NCI-H460 (cell line): ENCODE results near the gene CYYR1. TPM values are rescaled to one million over a fixed set of nuclear protein-coding genes. Genes with fewer than 3 reads are reported as not detected.
A peak's percentile ranks its signal among the peaks of the same experiment; 100 is the strongest.
"Not testable (repeated sequence)": the region's sequence is repeated elsewhere in the genome, so short reads cannot be mapped to it uniquely, and the experiment has no call there.

Source experiments
- DNase-seq: peaks from one replicate; pipeline ENCODE4 v3.0.0-alpha.2; 2016; ENCODE audit warnings: low read depth; ENCODE audit errors: extremely low read depth
- total RNA-seq: library from RNA; depleted of rRNA; stranded (reverse); fragments of >200 nt; shearing (Covaris generic); gene quantifications from 2 replicates; pipeline ENCODE4 v1.2.3, GENCODE V29; 2014

The CYYR1 gene
- total RNA-seq, 1 experiment from 2014 or later = 0.05 TPM

DNA sequence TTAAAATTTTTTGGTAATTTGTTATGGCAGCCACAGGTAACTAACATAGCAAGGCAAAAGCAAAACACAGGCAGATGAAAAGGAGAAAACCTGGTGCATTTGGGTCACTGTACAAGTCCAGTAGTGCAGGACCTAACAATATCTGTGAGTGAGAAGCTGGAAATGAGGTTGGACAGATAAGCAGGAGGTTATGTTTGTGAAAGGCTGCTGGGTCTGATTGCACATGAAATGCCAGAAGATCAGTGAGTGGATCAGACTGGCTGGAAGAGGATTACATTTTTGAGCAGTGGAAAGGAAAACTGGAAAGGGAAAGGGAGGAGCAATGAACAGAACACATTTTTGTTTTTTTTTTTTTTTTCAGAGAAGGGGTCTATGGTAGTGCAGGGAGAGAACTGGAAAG lies 73.6 kb downstream of the CYYR1 start:
- no peak for DNase-seq

DNA sequence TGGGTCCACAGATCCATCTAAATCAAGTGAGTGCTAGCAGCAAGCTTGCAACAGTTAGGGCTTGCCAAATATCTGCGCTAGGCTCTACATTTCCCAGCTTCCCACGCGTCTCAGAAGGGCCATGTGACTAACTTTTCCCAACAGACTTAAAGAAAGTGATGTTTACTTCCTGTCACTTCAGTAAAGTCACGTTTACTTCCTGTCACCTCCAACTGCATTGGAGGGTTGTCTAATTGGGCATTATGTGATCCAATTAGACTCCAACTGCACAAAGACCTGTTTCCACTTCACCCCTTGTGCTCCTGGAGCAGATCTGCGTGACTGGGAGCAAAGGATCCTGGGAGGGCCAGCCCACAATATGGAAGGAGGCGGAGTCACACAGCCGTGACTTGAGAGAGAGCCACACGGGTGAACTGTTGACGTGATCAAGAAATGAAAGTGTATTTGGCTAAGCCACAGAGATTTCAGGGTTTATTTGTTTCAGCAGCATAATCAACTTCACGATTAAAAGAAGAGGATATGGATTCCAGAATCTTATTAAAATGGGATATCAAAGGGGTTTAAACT lies 77.7 kb downstream of the CYYR1 start:
- no peak for DNase-seq

GRCh38 chr21:26491663-26492062 lies 81.4 kb downstream of the CYYR1 start:
- DNase-seq = no peak

- DNase-seq = no peak
Measured at GRCh38 chr21:26490771-26491170, 82.3 kb downstream of the CYYR1 start.

- DNase-seq = no peak
Measured at GRCh38 chr21:26489781-26490180, 83.3 kb downstream of the CYYR1 start.

DNA sequence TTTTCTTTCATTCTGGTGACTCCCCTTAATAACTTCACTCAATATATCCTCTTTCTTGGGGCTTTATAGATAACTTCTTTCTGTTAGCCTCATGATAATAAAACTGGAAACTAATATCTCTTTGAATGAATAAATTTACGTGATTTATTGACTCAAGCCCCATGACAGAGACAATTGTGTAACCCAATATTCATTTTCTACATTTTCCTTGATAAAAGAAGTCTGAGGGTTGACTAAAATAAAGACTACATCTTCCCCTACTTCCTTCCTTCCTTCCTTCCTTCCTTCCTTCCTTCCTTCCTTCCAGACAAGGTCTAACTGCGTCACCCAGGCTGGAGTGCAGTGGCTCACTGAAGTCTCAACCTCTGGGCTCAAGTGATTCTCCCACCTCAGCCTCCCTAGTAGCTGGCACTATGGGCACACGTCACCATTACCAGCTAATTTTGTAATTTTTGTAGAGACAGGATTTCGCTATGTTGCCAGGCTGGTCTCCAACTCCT lies 85.1 kb downstream of the CYYR1 start:
- no peak for DNase-seq

DNA sequence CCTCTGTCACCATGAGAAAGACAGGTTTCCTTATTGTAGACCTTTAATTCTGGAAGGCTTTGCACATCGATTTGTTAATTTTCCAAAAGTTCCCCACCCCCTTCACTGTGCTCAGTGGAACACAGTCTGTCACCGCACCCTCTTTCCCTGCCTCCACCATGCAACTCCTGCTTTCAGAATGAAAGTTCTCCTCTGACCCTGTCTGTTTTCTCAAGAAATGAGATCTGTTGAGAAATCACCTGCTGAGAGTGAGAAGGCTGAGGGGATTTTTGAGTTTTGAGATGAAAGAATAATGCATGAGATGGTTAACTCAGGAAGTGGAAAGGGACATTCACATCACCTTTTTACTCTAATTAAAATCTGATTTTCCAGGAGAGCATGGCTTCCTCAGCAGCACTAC lies 99.6 kb downstream of the CYYR1 start:
- no peak for DNase-seq

GRCh38 chr21:26471099-26471471 lies 102.0 kb downstream of the CYYR1 start:
- DNase-seq = no peak

DNA sequence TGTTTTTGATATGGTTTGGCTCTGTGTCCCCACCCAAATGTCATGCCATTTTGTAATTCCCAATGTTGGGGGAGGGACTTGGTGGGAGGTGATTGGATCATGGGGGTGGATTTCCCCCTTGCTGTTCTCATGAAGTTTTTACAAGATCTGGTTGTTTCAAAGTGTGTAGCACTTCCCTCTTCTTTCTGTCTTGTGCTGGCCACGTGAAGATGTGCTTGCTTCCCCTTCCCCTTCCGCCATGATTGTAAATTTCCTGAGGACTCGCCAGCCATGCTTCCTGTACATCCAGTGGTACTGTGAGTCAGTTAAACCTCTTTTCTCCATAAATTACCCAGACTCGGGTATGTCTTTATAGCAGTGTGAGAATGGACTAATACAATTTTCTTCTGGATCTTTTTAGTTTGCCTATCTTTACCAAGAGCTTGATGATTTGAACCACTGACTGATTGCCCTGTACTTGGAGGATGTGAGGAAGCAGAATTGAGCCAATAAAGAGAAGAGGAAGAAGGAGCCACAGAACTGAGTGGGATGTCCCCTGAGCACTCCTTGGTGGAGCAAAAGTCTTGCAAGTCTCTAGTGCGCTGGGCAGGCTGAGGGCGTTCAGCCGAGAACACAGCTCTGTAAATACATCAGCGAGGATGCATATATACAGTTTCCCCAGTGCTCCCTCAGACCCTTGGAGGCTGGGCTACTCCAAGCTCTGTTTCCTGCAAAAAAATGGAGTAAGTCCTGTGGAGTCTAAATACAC lies 102.6 kb downstream of the CYYR1 start:
- no peak for DNase-seq

GRCh38 chr21:26469789-26470188 lies 103.3 kb downstream of the CYYR1 start:
- no peak for DNase-seq

DNA sequence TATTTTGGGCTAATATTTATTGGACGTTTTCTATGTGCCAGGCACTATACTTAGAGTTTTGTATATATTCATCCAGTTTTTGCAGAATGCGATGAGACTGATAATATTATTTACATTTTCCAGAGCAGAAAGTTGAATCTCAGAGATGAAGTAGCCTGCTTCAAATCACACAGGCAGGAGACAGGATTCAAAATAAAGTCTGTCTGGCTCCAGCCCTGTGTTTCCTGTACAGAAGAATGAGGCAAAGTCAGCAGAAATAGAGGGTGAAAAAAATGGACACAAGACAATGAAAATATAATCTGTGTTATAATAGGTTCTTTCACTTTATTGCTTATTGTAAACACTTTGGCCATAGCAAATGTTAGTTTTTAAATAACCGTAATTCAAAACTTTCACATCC lies 107.2 kb downstream of the CYYR1 start:
- DNase-seq = no peak

- no peak for DNase-seq
Measured at GRCh38 chr21:26461500-26461899, 111.6 kb downstream of the CYYR1 start.

DNA sequence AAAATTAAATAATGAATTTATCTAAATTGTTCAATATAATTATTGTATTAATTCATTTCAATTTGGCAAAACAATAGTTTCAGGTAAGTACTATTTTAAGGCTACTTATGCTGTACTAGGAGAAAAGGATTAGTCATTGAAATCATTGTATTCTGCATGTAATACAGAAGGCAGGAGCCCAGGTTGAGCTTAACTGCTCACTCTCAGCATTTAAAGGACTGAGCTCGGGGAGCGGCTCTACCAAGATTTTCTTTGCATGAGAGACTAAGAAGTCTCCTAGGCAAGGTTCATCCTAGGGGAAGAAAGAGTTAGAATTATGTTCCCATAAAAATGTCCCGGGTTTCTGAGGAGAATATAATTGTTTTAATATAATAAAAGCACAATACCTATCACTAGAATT lies 112.5 kb downstream of the CYYR1 start:
- no peak for DNase-seq

- DNase-seq = not testable (repeated sequence)
Measured at GRCh38 chr21:26458854-26459253, 114.2 kb downstream of the CYYR1 start.

GRCh38 chr21:26457817-26458216 lies 115.3 kb downstream of the CYYR1 start:
- DNase-seq = no peak

GRCh38 chr21:26453267-26453666 lies 119.8 kb downstream of the CYYR1 start:
- no peak for DNase-seq

- DNase-seq = no peak
Measured at GRCh38 chr21:26451081-26451740, 121.9 kb downstream of the CYYR1 start.

GRCh38 chr21:26449161-26449560 lies 123.9 kb downstream of the CYYR1 start:
- DNase-seq = peak; percentile 39

DNA sequence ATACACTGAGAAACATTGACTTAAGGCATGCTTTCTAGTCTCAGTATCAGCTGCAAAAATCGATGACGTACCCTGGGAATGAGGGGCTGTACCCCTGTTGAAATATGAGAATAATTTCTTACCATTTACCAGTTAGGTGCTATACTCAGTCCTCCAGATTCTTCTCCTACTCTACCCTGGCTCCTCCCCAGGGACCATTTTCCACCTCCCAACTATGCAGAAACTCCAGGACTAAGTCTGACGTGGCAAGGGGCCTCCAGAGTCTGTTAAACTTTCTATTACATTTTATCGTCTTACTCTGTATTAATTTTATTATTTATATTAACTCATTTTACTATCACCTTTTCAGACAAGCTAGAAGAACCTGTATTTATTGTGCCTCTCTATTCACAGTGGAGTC lies 124.3 kb downstream of the CYYR1 start:
- peak; percentile 62 for DNase-seq

DNA sequence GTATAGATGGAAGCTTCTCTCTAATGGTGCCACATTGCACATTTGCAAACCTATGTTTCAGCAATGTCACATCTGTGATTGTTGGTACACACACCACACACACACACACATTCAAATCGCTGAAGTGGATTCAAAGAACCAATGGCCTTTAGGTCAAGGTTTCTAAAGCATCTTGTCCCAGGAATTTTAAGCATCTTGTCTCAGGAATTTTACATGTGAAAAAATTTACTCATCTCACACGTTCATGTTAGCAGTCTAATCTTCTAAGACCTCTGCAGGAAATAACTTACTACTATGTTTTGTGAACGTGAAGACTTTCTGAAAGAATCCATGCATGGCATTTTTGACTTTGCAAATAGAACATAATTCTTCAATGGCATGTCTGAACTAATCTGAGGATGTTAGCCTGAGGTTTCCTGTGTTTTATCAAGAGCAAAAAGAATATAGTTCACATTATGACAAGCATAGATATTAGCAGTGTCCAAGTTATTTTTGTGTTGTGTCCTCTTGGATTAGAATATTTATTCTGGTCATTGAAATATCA lies 125.1 kb downstream of the CYYR1 start:
- DNase-seq = peak; percentile 41

GRCh38 chr21:26445440-26445839 lies 127.6 kb downstream of the CYYR1 start:
- no peak for DNase-seq

- no peak for DNase-seq
Measured at GRCh38 chr21:26444646-26445045, 128.4 kb downstream of the CYYR1 start.
